Activated T-helper 17 cell treated with anti-CD3 and anti-CD28 coated beads, Interleukin-2, amount 50 U/mL, for 72 hours (primary cell): ENCODE data around the gene PEX10. TPM values are rescaled to one million over a fixed set of nuclear protein-coding genes. Genes with fewer than 3 reads are reported as not detected.
"Not testable (repeated sequence)": the region's sequence is repeated elsewhere in the genome, so short reads cannot be mapped to it uniquely, and the experiment has no call there.

ENCODE experiments used
- ATAC-seq: fragments of 150-1000 bp; cut with Tn5 transposase; replicated peaks from 2 replicates; pipeline ENCODE4 v1.10.0; 2021; ENCODE audit warnings: mild to moderate bottlenecking, moderate library complexity
- H3K27ac Mint-ChIP-seq: one replicate; pipeline ENCODE4 v1.8.0; 2022; ENCODE audit warnings: mixed read lengths
- H3K27me3 Mint-ChIP-seq: one replicate; pipeline ENCODE4 v1.8.0; 2022; ENCODE audit warnings: mixed read lengths
- H3K36me3 Mint-ChIP-seq: one replicate; pipeline ENCODE4 v1.8.0; 2022; ENCODE audit warnings: low read depth, mild to moderate bottlenecking, mixed read lengths
- H3K4me1 Mint-ChIP-seq: one replicate; pipeline ENCODE4 v1.8.0; 2022; ENCODE audit warnings: mixed read lengths
- H3K4me3 Mint-ChIP-seq: one replicate; pipeline ENCODE4 v1.8.0; 2022; ENCODE audit warnings: mild to moderate bottlenecking, mixed read lengths
- H3K9me3 Mint-ChIP-seq: one replicate; pipeline ENCODE4 v1.8.0; 2022; ENCODE audit warnings: mixed read lengths
- total RNA-seq, 2 donors: library from RNA; stranded (reverse); gene quantifications; one replicate each; pipeline ENCODE4 v1.2.3, GENCODE V29; 2022

The PEX10 gene
- 10 to 100 TPM; 10.0 to 13.1 TPM for total RNA-seq

- no peaks in the 10 kb centered on the region for H3K9me3 Mint-ChIP-seq
- H3K4me3 Mint-ChIP-seq, result peak within 1 kb of the TSS; percentile 92
- H3K4me1 Mint-ChIP-seq, result peaks cover 22% of the 10 kb centered on the region
- ATAC-seq, result peak; percentile 93
- H3K36me3 Mint-ChIP-seq, result peaks cover 11% of the 10 kb centered on the region
- no peaks in the 10 kb centered on the region for H3K27me3 Mint-ChIP-seq
- peak within 1 kb of the TSS; percentile 79 for H3K27ac Mint-ChIP-seq
These were observed at the start of gene PEX10 for GRCh38 chr1:2412395-2412772. Gene PEX10, minus strand, starts transcription at chr1:2412564. Its CDS starts 62 bp downstream, at chr1:2412502.

GRCh38 chr1:2460996-2461751 lies 48.8 kb upstream of the PEX10 start:
- no peak for ATAC-seq
- H3K27ac Mint-ChIP-seq, result no peak overlapping the region

GRCh38 chr1:2460203-2460602 lies 47.8 kb upstream of the PEX10 start:
- ATAC-seq, result no peak
- no peaks in the 10 kb centered on the region for H3K27me3 Mint-ChIP-seq
- H3K4me3 Mint-ChIP-seq, result no peak overlapping the region
- H3K9me3 Mint-ChIP-seq, result no peaks in the 10 kb centered on the region
- H3K4me1 Mint-ChIP-seq, result no peaks in the 10 kb centered on the region
- no peaks in the 10 kb centered on the region for H3K36me3 Mint-ChIP-seq
- no peak overlapping the region for H3K27ac Mint-ChIP-seq

More at GRCh38 chr1:2460996-2461751, 48.8 kb upstream of the PEX10 start:
- Mint-ChIP-seq H3K4me1 (no peaks in the 10 kb centered on the region), H3K36me3 (no peaks in the 10 kb centered on the region), H3K4me3 (no peak overlapping the region), H3K27me3 (no peaks in the 10 kb centered on the region), H3K9me3 (no peaks in the 10 kb centered on the region)

GRCh38 chr1:2459757-2460156 lies 47.4 kb upstream of the PEX10 start:
- H3K4me3 Mint-ChIP-seq, result no peak overlapping the region
- H3K4me1 Mint-ChIP-seq, result no peaks in the 10 kb centered on the region
- H3K27me3 Mint-ChIP-seq, result no peaks in the 10 kb centered on the region
- H3K27ac Mint-ChIP-seq, result no peak overlapping the region
- H3K9me3 Mint-ChIP-seq, result no peaks in the 10 kb centered on the region
- H3K36me3 Mint-ChIP-seq, result no peaks in the 10 kb centered on the region
- ATAC-seq, result no peak

GRCh38 chr1:2459102-2459753 lies 46.9 kb upstream of the PEX10 start:
- H3K27me3 Mint-ChIP-seq, H3K9me3 Mint-ChIP-seq, H3K27ac Mint-ChIP-seq, H3K4me1 Mint-ChIP-seq, ATAC-seq, H3K4me3 Mint-ChIP-seq, H3K36me3 Mint-ChIP-seq: not testable (repeated sequence)

GRCh38 chr1:2458687-2459086 lies 46.3 kb upstream of the PEX10 start:
- Mint-ChIP-seq H3K27me3 (no peaks in the 10 kb centered on the region), H3K36me3 (no peaks in the 10 kb centered on the region), H3K4me3 (no peak overlapping the region), H3K27ac (no peak overlapping the region), H3K4me1 (no peaks in the 10 kb centered on the region), H3K9me3 (no peaks in the 10 kb centered on the region)
- ATAC-seq, result no peak

GRCh38 chr1:2457444-2457843 lies 45.1 kb upstream of the PEX10 start:
- Mint-ChIP-seq H3K9me3 (no peaks in the 10 kb centered on the region), H3K36me3 (no peaks in the 10 kb centered on the region), H3K4me1 (no peaks in the 10 kb centered on the region), H3K4me3 (no peak overlapping the region), H3K27ac (no peak overlapping the region), H3K27me3 (no peaks in the 10 kb centered on the region)
- ATAC-seq, result no peak

- Mint-ChIP-seq H3K4me1 (no peaks in the 10 kb centered on the region), H3K27ac (no peak overlapping the region), H3K27me3 (no peaks in the 10 kb centered on the region), H3K36me3 (no peaks in the 10 kb centered on the region), H3K4me3 (no peak overlapping the region), H3K9me3 (no peaks in the 10 kb centered on the region)
- no peak for ATAC-seq
These were observed 43.4 kb upstream of the PEX10 start for GRCh38 chr1:2455757-2456156.

GRCh38 chr1:2454227-2454626 lies 41.9 kb upstream of the PEX10 start:
- H3K4me3 Mint-ChIP-seq, result no peak overlapping the region
- no peaks in the 10 kb centered on the region for H3K27me3 Mint-ChIP-seq
- H3K4me1 Mint-ChIP-seq, result no peaks in the 10 kb centered on the region
- H3K9me3 Mint-ChIP-seq, result no peaks in the 10 kb centered on the region
- H3K36me3 Mint-ChIP-seq, result no peaks in the 10 kb centered on the region
- ATAC-seq, result no peak
- H3K27ac Mint-ChIP-seq, result no peak overlapping the region

GRCh38 chr1:2452932-2453315 lies 40.6 kb upstream of the PEX10 start:
- no peak overlapping the region for H3K27ac Mint-ChIP-seq
- no peaks in the 10 kb centered on the region for H3K4me1 Mint-ChIP-seq
- H3K4me3 Mint-ChIP-seq, result no peak overlapping the region
- no peaks in the 10 kb centered on the region for H3K36me3 Mint-ChIP-seq
- ATAC-seq, result no peak
- H3K9me3 Mint-ChIP-seq, result no peaks in the 10 kb centered on the region
- no peaks in the 10 kb centered on the region for H3K27me3 Mint-ChIP-seq

- no peak for ATAC-seq
- H3K36me3 Mint-ChIP-seq, result no peaks in the 10 kb centered on the region
These were observed 40.0 kb upstream of the PEX10 start for GRCh38 chr1:2452201-2452931.

GRCh38 chr1:2451741-2452140 lies 39.4 kb upstream of the PEX10 start:
- Mint-ChIP-seq H3K9me3 (no peaks in the 10 kb centered on the region), H3K27me3 (no peaks in the 10 kb centered on the region), H3K27ac (no peak overlapping the region), H3K4me3 (no peak overlapping the region), H3K36me3 (no peaks in the 10 kb centered on the region), H3K4me1 (no peaks in the 10 kb centered on the region)
- ATAC-seq, result no peak

More at GRCh38 chr1:2452201-2452931, 40.0 kb upstream of the PEX10 start:
- H3K4me3 Mint-ChIP-seq, result no peak overlapping the region
- H3K4me1 Mint-ChIP-seq, result no peaks in the 10 kb centered on the region
- no peaks in the 10 kb centered on the region for H3K9me3 Mint-ChIP-seq
- H3K27me3 Mint-ChIP-seq, result no peaks in the 10 kb centered on the region
- no peak overlapping the region for H3K27ac Mint-ChIP-seq

GRCh38 chr1:2449636-2450454 lies 37.5 kb upstream of the PEX10 start:
- Mint-ChIP-seq H3K27ac (no peak overlapping the region), H3K36me3 (no peaks in the 10 kb centered on the region), H3K4me3 (no peak overlapping the region)

GRCh38 chr1:2448098-2448445 lies 35.7 kb upstream of the PEX10 start:
- H3K27ac Mint-ChIP-seq, result no peak overlapping the region
- no peaks in the 10 kb centered on the region for H3K9me3 Mint-ChIP-seq
- ATAC-seq, result no peak
- H3K36me3 Mint-ChIP-seq, result no peaks in the 10 kb centered on the region
- peaks cover 3% of the 10 kb centered on the region for H3K27me3 Mint-ChIP-seq
- no peak overlapping the region for H3K4me3 Mint-ChIP-seq
- H3K4me1 Mint-ChIP-seq, result no peaks in the 10 kb centered on the region

More at GRCh38 chr1:2449636-2450454, 37.5 kb upstream of the PEX10 start:
- Mint-ChIP-seq H3K4me1 (no peaks in the 10 kb centered on the region), H3K27me3 (peaks cover 3% of the 10 kb centered on the region), H3K9me3 (no peaks in the 10 kb centered on the region)
- no peak for ATAC-seq
